DOHH2 (cell line): ENCODE data around the gene OR2T4.

ENCODE experiments used
- H3F3A ChIP-seq: fragments of 200-600 bp; sonication (generic), shearing (Covaris generic); 2 replicates; pipeline ENCODE4 v1.6.0; 2016; ENCODE audit warnings: antibody characterized with exemption, mild to moderate bottlenecking; ENCODE audit not compliant: control insufficient read depth, insufficient read depth
- H3K27ac ChIP-seq: fragments of 200-600 bp; sonication (generic); 2 replicates; pipeline ENCODE4 v1.5.1; 2014; ENCODE audit warnings: low read depth, mild to moderate bottlenecking, low read length, moderate library complexity
- H3K27me3 ChIP-seq: fragments of 200-600 bp; sonication (generic); 2 replicates; pipeline ENCODE4 v1.6.1; 2014; ENCODE audit warnings: mild to moderate bottlenecking, low read length, mixed read lengths; ENCODE audit not compliant: control insufficient read depth
- H3K36me3 ChIP-seq: fragments of 200-600 bp; sonication (generic); 2 replicates; pipeline ENCODE4 v1.6.1; 2014; ENCODE audit warnings: mild to moderate bottlenecking, low read length, moderate library complexity, mixed read lengths; ENCODE audit not compliant: control insufficient read depth
- H3K4me1 ChIP-seq: fragments of 200-600 bp; sonication (generic); 2 replicates; pipeline ENCODE4 v1.6.1; 2014; ENCODE audit warnings: mild to moderate bottlenecking, low read length, mixed read lengths; ENCODE audit not compliant: control insufficient read depth
- H3K4me2 ChIP-seq: fragments of 200-600 bp; sonication (generic); 2 replicates; pipeline ENCODE4 v1.6.0; 2014; ENCODE audit warnings: mild to moderate bottlenecking, low read length, moderate library complexity
- H3K4me3 ChIP-seq: fragments of 200-600 bp; sonication (generic); 2 replicates; pipeline ENCODE4 v1.5.1; 2014; ENCODE audit warnings: mild to moderate bottlenecking, low read length, mixed read lengths
- H3K79me2 ChIP-seq: fragments of 200-600 bp; sonication (generic); 2 replicates; pipeline ENCODE4 v1.6.1; 2014; ENCODE audit warnings: mild to moderate bottlenecking, low read length, mixed read lengths; ENCODE audit not compliant: control insufficient read depth
- H3K9me2 ChIP-seq: fragments of 200-600 bp; sonication (generic); replicated peaks from 2 replicates; pipeline ENCODE4 v1.6.1; 2014; ENCODE audit warnings: mild to moderate bottlenecking, low read length, mixed read lengths; ENCODE audit not compliant: control insufficient read depth
- H3K9me3 ChIP-seq: fragments of 200-600 bp; sonication (generic); 2 replicates; pipeline ENCODE4 v1.6.1; 2014; ENCODE audit warnings: antibody characterized with exemption, low read length, mixed read lengths; ENCODE audit not compliant: control insufficient read depth, insufficient read depth
- H4K20me1 ChIP-seq: fragments of 200-600 bp; sonication (generic); 2 replicates; pipeline ENCODE4 v1.6.0; 2014; ENCODE audit warnings: low read depth, mild to moderate bottlenecking, antibody characterized with exemption, low read length, moderate library complexity; ENCODE audit not compliant: control insufficient read depth, insufficient read depth
- CTCF ChIP-seq: fragments of 200-600 bp; sonication (generic); IDR thresholded peaks from one replicate; pipeline ENCODE4 v1.5.1; 2014; ENCODE audit warnings: antibody characterized with exemption, mild to moderate bottlenecking, low read depth, low read length; ENCODE audit not compliant: poor library complexity, severe bottlenecking
- EZH2phosphoT487 ChIP-seq: fragments of 200-600 bp; sonication (generic); IDR thresholded peaks from 2 replicates; pipeline ENCODE4 v1.6.1; 2017; ENCODE audit warnings: borderline replicate concordance, mild to moderate bottlenecking, antibody characterized with exemption, low read length, moderate library complexity, mixed read lengths

OR2T4 gene

DNA sequence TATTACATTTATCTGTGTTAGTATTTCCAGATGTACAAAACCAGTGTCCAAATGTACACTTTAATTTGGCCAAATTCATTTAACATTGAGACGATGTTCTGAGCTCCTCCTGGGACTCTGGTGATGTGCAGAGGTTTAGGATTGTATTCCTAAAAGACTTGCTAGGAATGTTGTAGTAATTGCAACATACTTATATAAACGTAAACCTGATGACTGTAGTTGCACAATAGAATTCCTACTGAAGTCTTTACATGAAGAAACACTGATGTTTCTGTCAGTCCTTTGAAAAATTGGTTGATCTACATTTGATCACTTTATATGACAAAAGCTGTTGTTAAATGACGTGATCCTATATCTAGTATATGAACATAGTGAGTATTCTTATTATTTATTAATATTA lies 18.0 kb upstream of the OR2T4 start:
- Histone ChIP-seq H3K79me2 (no peaks in the 10 kb centered on the region), H3K9me2 (no peaks in the 10 kb centered on the region), H3K36me3 (no peaks in the 10 kb centered on the region), H3K27me3 (no peaks in the 10 kb centered on the region), H3K9me3 (no peaks in the 10 kb centered on the region), H3K4me1 (no peaks in the 10 kb centered on the region), H3K4me2 (no peak overlapping the region), H3K4me3 (no peak overlapping the region), H3K27ac (no peak overlapping the region), H3F3A (no peaks in the 10 kb centered on the region), H4K20me1 (no peaks in the 10 kb centered on the region)
- TF ChIP-seq CTCF (no peak), EZH2phosphoT487 (no peak)

- Histone ChIP-seq H3K4me3 (no peak within 1 kb of the TSS), H3K4me1 (no peaks in the 10 kb centered on the region), H3K9me2 (no peaks in the 10 kb centered on the region), H3K27ac (no peak within 1 kb of the TSS), H3K9me3 (no peaks in the 10 kb centered on the region), H3F3A (no peaks in the 10 kb centered on the region), H3K4me2 (no peak within 1 kb of the TSS), H4K20me1 (no peaks in the 10 kb centered on the region), H3K27me3 (no peaks in the 10 kb centered on the region), H3K79me2 (no peaks in the 10 kb centered on the region), H3K36me3 (no peaks in the 10 kb centered on the region)
- no peak for TF ChIP-seq EZH2phosphoT487
- TF ChIP-seq CTCF: no peak
Observed at GRCh38 chr1:248348475-248348874, 13.0 kb upstream of the OR2T4 start, which contains the start of gene OR14C36. OR14C36 (plus strand) TSS chr1:248348775; CDS start chr1:248348775, 0 bp downstream.

DNA sequence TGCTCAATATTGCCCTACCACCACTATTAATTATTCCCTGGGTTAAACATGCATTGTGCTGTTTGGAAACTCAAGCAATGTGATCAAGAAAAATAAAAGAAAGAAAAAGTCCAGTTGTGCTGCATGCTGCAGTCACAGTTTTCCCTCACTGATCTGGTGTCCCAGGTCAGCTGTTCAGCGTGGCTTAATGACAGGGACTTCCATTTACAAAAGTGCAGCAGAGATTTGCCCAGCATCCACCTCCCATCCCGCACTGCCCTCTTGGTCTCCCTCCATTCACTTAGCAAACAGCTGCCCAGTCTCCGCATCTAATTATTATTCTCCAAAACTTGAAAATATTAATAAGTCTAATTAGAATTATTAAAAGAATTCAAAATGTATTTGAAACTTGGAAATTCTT lies 2.0 kb upstream of the OR2T4 start:
- no peaks in the 10 kb centered on the region for H3K27me3 ChIP-seq
- no peaks in the 10 kb centered on the region for H3K36me3 ChIP-seq
- H3K4me3 ChIP-seq: no peak overlapping the region
- no peaks in the 10 kb centered on the region for H3K9me2 ChIP-seq
- H3F3A ChIP-seq: no peaks in the 10 kb centered on the region
- no peaks in the 10 kb centered on the region for H4K20me1 ChIP-seq
- TF ChIP-seq EZH2phosphoT487: no peak
- H3K4me2 ChIP-seq: no peak overlapping the region
- no peaks in the 10 kb centered on the region for H3K4me1 ChIP-seq
- H3K79me2 ChIP-seq: no peaks in the 10 kb centered on the region
- H3K27ac ChIP-seq: no peak overlapping the region
- no peaks in the 10 kb centered on the region for H3K9me3 ChIP-seq

DNA sequence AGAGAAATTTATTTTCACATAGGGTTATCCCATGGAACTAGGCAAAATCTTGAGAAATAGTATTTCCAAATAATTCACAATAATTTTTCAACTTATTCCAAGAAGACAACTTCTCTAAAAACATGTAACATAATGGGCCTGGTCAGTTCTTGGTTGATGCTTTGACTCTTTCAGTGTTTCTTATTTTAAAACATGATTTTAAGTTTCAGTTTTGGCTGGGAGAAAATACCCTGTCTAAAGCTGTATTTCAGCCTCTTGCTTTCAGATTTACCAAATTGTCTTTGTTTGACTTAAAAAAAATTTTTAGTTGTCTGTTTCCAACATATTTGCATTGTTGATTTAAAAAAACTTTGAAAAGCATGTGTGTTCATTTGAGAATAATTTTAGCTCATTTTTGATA lies 5.1 kb downstream of the OR2T4 start:
- Histone ChIP-seq H3K79me2 (no peaks in the 10 kb centered on the region), H3K9me3 (no peaks in the 10 kb centered on the region), H4K20me1 (no peaks in the 10 kb centered on the region), H3K4me3 (no peak overlapping the region), H3K27ac (no peak overlapping the region), H3K27me3 (no peaks in the 10 kb centered on the region), H3F3A (no peaks in the 10 kb centered on the region), H3K9me2 (no peaks in the 10 kb centered on the region), H3K4me1 (no peaks in the 10 kb centered on the region), H3K4me2 (no peak overlapping the region), H3K36me3 (no peaks in the 10 kb centered on the region)
- no peak for TF ChIP-seq EZH2phosphoT487
- TF ChIP-seq CTCF: no peak
